ENCODE data around the gene RAB19.

GRCh38 chr7:140402178-140402835, 1.6 kb upstream of the RAB19 start:
- no peak for TF ChIP-seq POLR2A (IDR thresholded peaks at IDR 0.05)
- TF ChIP-seq, protein P1, sequence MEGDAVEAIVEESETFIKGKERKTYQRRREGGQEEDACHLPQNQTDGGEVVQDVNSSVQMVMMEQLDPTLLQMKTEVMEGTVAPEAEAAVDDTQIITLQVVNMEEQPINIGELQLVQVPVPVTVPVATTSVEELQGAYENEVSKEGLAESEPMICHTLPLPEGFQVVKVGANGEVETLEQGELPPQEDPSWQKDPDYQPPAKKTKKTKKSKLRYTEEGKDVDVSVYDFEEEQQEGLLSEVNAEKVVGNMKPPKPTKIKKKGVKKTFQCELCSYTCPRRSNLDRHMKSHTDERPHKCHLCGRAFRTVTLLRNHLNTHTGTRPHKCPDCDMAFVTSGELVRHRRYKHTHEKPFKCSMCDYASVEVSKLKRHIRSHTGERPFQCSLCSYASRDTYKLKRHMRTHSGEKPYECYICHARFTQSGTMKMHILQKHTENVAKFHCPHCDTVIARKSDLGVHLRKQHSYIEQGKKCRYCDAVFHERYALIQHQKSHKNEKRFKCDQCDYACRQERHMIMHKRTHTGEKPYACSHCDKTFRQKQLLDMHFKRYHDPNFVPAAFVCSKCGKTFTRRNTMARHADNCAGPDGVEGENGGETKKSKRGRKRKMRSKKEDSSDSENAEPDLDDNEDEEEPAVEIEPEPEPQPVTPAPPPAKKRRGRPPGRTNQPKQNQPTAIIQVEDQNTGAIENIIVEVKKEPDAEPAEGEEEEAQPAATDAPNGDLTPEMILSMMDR (IDR thresholded peaks at IDR 0.05), result no peak

Measured in Peyer's patch (tissue), 4 donors.